H4 (cell line): ENCODE results near the gene AGFG1. TPM values are rescaled to one million over a fixed set of nuclear protein-coding genes. Genes with fewer than 3 reads are reported as not detected.

Source experiments
- DNase-seq: peaks from one replicate; pipeline ENCODE4 v3.0.0-alpha.2; 2015; ENCODE audit warnings: low spot score
- total RNA-seq: library from RNA; depleted of rRNA; stranded (reverse); fragments of >200 nt; shearing (Covaris generic); gene quantifications from 2 replicates; pipeline ENCODE4 v1.2.3, GENCODE V29; 2014; rRNA removed

AGFG1 gene
- total RNA-seq, 1 experiment from 2014 or later = 110 TPM

DNA sequence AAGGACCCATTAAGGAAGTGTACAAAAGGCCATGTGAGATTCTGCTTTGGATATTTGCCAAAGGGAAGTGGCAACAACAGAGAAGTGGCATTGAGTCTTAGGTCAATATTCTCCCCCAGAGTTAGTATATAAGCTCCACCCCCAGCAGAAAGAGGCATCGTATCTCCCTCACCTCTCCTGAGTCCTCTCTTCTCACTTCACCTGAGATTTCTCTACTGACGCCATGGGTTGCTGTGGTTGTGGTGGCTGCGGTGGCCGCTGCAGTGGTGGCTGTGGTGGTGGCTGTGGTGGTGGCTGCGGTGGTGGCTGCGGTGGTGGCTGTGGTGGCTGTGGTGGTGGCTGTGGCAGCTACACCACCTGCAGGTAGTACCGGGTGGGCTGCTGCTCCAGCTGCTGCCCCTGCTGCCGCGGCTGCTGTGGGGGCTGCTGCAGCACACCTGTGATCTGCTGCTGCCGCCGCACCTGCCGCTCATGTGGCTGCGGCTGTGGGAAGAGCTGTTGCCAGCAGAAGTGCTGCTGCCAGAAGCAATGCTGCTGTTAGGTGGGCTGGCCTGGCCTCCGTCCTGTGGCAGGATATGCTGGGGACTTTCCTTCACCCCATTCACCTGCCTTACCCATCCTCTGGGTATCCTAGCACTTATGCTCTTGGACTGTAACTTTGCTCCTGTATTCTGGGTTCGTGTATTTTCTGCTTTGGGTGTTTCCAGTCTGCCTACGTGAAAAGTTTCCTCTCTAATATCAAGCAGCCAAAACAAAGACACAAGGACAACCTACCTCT lies 136.8 kb downstream of the AGFG1 start:
- no peak for DNase-seq

DNA sequence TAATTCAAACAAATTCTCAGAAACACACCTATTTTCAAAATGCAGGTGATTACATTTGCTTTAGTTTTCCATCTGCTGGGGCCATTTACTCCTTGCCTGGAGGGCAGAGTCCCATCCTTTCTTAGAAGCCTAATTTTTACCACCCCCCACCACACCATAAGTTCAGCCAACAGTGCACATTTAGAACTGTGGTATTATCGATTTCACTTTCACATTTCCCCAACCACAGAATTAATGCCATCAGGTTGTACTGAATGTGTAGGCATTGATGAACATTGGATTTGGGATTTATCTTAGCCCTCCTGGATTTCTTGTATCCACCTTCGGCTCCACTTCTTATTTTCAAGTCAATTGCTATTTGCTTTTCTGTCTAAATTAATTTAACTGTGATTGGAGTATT lies 138.2 kb downstream of the AGFG1 start:
- no peak for DNase-seq

Other genes with a start within 250 kb of the AGFG1 start
- 131 and 152 TPM in 2 replicates for gene MFF, start 146.9 kb upstream of the AGFG1 start, total RNA-seq
- gene TM4SF20, start 92.8 kb upstream of the AGFG1 start, total RNA-seq = 0.04 TPM in 1 of 2 replicates, not detected in the other
- gene SCYGR1, start 84.2 kb upstream of the AGFG1 start, total RNA-seq = not detected in 2 replicates
- gene SCYGR2, start 126.7 kb downstream of the AGFG1 start, total RNA-seq = not detected in 2 replicates
- not detected in 2 replicates for gene SCYGR3, start 142.7 kb downstream of the AGFG1 start, total RNA-seq
- gene SCYGR4, start 145.3 kb downstream of the AGFG1 start, total RNA-seq = not detected in 2 replicates
- not detected in 2 replicates for gene SCYGR5, start 194.6 kb downstream of the AGFG1 start, total RNA-seq
- gene SLC19A3, start 245.9 kb downstream of the AGFG1 start, total RNA-seq = 0.27 and 0.51 TPM in 2 replicates